ENCODE results near the gene NPAS2. TPM values are rescaled to one million over a fixed set of nuclear protein-coding genes. Genes with fewer than 3 reads are reported as not detected.

Gene NPAS2
- polyA plus RNA-seq, 1 donor = 10.6 TPM

DNA sequence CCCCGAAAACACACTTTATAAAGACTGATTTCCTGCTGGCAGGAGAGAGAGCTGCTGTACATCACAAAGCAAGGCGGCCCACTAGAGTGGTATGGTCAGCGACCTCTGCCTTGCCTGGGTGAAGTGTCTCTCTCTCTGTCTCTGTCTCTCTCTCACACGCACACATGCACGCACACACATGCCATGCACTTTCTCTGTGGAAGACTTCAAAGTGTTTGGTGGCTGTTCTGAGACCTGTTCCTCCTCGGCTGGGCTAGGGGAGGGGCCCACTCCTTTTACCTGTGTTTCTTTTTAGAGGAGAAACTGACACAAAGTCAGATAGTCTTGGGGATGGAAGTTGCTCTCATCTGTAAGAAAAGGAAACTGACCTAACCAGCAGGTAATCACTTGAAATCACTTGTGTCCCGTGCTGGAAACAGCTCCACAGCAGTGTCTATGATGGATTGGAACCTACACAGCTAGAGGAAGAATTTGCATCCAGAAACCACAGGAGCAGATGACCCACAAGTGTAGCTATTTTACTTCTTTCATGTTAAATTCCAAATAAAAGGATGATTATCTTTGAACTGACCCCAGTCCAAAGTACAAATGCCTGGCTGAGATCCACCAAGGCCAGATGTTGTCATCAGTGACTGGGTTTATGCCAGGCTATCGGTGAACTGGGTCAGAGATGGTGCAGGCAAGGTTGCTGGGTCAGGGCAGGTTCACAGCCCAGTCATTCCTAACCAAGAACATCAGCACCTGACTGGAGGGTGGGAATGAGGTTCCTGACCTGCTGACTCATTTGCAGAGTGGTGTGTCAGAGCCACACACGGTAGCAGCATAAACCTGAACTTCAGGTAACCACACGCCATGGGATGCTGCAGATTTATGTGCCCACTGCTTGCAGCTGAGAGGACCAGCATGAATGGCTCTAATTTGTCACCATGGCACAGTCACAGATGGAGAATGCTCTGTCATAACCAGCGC, 63.0 kb downstream of the NPAS2 start:
- no peak for DNase-seq (ENCODE audit: low read depth)

DNA sequence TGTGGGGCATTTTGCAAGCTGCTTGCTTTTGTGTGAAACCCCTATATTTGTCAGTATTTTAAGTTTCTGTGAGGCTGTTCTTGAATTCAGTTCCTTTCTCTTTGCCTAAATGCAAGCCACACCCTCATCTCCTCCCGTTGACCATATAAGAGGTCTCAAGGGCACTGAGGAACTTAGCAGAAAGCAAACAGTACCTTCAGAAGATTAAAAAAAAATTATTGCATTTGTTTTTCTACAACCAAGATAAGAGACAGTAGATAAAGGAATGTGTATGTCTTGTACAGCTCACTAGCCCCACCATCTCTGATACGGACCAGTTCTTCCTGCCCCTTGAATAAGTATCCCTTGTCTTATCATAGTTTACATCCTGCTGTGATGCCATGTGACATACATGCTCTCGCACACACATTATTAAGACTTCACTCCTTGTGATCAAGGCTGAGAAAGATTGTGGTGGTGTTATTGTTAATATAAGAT, 64.2 kb downstream of the NPAS2 start:
- no peak for DNase-seq (ENCODE audit: low read depth)

DNA sequence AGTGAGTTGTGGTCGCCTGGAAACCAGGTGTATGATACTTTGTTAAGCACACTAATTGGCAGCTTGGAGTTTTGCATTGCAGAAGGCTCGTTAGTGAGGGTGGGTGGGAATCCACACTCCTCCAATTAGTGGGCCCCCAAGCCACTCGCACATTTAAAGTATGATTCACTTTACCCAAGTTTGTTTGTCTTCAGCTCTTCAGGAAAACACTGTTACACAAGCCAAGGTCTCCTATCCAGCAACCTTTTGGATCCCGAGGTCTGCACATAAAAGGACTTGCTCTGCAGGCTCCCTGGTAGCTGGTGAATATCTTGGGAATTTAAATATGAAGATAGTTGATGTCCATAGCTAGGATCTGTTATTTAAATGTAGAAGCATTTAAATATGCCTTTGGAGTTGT, 66.1 kb downstream of the NPAS2 start:
- DNase-seq (ENCODE audit: low read depth) = no peak

DNA sequence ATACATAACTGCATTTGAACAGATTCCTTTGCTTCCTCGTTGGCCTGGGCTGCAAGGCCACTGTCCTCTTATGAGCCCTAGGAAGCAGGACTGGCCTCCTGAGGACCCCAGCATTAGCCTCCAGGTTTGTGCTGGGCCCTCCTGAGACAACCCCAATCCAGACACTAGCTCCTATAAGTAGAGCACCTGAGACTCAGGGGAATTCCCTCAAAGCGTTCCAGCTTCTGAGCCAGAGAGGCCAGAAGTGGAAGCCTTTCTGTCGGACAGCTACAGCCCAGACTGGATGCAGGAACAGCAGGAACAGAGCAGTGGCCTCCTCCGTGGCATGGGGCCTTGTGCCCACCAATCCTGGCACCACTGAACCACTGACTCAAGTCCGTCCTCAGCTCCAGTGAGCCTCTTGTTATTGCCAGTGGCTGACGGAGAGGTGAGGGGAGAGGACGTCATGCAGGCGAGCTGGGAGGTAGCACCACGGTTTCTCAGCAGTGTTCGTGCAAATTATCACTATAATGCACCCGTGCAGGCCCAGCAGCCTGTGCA, 67.2 kb downstream of the NPAS2 start:
- no peak for DNase-seq (ENCODE audit: low read depth)

DNA sequence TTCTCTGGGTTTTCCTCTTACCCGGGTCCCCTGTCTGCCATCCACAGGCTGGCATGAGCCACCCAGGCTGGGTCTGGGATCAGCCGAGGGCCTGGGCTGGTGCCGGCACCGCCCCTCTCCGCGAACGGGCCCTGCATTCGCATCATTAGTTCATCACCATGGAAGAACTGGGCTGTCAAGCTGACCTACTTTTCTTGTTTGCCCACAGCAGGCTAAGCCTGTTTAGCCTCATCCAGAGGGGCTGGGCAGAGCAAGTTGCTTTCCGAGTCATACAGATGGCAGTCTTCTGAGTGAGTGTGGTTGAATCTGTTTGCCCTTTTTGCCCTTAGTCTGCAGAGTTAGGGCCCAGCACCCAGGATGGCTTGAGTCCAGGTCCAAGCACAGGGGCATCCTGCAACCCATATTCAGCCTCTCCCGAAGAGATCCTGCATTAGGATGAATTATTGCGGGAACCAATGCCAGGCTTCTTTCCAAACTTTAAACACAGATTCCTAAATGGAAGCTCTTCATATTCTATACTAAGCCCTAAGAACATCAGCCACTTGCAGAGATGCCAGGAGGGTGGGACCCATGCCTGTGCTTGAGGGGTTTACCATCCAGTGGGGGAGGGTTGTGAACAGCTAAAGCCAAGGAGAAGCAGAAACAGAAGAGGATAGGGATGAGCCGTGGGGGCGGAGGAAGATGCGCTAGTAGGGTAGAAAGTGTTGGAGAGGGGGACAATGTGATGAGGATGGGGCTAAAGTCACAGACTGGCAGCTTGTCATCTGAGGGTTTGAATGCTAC, 68.0 kb downstream of the NPAS2 start:
- DNase-seq (ENCODE audit: low read depth) = no peak

DNA sequence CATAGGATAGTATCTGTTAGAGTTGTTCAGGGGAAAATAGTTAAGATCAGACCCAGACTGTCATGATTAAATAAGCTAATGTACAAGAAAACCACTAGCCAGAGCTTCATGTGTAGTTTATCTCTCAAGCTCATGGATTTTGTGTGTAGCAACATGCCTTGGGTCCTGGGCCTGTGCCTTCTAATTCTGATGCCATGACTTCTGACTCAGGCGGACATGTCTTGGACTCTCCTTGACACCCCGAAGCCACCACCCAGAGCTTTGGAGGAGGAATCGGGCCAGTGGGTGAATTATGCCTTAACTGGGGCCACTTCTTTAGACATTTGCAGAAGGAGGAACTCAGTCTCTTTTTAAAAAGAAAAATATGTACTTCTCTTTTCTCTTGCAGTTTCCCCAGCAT, 68.7 kb downstream of the NPAS2 start:
- DNase-seq (ENCODE audit: low read depth) = no peak

DNA sequence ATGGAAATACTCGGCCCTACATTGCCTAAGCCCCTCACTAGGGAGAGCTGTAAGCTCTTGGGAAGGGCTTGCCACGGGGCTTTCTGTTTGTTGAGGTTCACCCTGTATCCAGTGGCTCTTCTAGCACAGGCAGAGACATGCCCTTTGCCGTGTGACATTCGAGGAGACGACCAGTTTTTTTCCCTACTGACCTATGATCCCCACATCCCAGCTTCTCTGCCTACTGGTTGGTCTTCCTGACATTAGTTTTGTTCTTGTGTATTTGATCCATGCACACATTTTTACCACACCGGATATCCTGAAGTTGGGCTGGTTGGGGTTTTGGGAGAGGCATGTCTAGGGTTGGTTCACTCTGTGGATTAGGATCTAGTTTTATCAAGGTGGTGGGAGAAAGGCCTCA, 69.3 kb downstream of the NPAS2 start:
- no peak for DNase-seq (ENCODE audit: low read depth)

DNA sequence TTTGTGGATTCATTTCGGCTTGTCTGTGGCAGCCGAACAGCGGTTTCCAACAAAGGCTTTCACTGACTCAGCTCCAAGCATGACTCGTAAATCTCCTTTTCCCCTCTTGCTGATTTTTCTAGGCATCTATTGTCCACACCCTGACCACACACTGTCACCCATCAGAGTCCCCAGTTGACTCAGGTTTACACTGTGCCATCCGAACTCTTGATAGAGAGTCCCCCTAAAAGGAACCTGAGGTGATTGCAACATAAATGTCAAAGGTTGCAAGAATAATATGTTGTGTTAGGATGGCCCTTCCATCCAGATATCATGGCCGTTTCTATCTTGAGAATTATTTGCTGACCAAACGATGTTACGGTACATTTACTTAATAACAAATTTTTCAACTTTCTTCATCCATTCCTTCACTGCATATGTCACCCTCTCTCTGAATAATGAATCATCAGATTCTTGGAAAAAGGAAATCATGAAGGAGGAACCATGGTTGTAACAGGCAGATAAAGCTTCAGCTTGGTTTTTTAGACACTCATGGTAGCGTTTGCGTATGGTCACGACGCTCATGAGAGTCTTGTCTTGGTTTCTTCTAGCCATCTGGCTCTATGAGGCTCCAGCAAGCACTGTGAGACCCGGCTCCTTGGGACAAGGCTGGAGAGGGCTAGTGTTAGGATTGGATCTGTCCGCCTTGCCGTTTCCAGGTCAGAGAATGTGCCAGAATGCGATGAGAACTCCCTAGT, 72.1 kb downstream of the NPAS2 start:
- no peak for DNase-seq (ENCODE audit: low read depth)

DNA sequence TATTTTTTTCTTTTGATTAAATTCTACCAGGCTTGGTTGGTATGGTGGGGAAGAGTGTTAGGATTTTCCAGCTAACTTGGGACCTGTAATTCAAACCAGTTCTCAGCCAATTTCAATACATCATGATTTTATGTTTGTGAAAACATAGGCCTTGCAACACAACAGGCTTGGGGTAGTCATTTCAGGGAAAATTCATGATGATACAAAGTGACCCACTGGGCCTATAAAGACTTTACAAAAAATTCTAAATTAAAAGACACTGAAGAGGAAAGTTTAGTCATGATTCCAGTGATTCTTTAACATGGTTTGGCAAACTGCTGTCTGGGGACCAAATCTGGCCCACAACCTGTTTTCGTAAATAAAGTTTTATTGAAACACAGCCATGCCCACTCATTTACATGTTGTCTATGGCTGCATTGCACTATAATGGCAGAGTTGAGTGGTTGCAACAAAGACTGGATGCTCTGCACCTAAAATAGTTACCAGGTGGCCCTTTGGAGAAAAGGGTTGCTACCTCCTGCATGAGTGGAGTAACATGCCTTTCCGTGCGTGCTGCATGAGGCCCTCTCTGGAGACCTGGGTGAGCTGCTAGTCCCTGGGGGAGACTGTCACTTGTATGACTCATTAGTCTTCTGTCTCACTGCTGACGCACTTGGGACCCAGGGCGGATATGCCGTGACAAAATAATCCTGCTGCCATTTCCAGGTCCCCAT, 73.6 kb downstream of the NPAS2 start:
- no peak for DNase-seq (ENCODE audit: low read depth)

DNA sequence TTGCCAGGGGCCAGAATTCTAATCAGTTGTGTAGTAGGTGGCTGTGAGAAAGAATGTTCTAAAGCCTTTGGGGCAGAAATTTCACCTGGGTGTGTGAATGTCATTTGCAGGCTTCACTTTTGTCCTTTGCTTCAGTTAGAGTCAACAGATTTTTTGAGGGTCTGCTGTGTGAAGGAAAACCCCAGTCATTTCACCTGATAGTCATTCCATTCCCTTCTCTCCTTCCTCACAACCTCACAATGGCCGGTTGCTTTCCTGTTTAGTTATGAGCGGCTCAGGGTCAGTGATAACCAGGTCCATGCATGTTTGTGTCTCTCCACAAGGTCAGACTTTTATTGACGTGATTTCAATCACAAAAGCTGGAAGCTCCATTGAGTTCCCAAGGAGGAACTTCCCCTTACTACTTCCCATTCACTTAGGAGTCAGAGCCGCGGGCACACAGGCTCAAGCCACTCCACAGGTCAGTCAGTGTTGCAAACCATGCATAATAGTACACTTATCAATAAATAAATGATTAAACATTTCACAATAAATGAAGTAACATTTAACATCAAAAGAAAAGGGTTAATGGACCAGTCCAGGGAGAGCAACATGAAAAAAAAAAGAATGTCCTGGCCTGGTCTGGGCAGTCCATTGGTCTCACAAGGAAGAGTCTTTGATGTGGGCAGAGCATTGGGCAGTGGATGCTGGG, 74.3 kb downstream of the NPAS2 start:
- DNase-seq (ENCODE audit: low read depth) = no peak

DNA sequence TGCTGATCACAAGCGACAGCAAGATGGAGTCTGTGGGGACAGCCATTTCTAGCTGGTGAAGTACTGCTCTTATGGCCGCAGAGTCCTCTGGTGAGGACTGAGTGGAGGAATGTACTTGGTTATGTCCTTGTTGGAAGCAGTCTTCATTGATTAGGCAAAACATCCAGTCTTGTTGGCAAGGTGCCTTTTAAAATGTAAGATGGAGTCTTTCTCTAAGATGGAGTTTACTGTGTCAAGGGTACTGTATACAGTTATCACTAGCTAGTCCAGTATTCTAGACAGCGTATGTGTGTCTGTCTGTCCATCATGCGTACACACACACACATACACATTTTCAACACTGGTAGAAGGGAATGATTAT, 74.8 kb downstream of the NPAS2 start:
- DNase-seq (ENCODE audit: low read depth) = no peak

DNA sequence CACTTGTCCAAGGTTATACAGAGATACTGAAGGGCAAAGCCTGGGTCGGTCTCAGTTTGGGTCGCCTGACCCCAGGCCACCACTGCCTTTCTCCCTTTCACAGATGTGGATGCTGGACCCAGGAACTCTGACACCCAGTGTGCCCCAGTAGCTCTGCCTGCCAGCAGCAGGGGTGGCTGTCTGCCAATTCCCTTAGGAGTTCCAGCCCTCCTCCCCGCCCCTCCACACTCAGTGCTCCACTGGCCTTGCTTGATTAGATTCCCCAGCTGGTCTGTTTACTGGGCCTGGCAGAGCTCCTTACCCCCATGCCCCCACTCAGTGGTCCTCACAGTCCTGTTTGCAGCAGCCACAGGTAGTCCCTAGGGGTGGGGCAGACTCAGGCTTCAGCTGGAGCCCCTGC, 75.5 kb downstream of the NPAS2 start:
- no peak for DNase-seq (ENCODE audit: low read depth)

DNA sequence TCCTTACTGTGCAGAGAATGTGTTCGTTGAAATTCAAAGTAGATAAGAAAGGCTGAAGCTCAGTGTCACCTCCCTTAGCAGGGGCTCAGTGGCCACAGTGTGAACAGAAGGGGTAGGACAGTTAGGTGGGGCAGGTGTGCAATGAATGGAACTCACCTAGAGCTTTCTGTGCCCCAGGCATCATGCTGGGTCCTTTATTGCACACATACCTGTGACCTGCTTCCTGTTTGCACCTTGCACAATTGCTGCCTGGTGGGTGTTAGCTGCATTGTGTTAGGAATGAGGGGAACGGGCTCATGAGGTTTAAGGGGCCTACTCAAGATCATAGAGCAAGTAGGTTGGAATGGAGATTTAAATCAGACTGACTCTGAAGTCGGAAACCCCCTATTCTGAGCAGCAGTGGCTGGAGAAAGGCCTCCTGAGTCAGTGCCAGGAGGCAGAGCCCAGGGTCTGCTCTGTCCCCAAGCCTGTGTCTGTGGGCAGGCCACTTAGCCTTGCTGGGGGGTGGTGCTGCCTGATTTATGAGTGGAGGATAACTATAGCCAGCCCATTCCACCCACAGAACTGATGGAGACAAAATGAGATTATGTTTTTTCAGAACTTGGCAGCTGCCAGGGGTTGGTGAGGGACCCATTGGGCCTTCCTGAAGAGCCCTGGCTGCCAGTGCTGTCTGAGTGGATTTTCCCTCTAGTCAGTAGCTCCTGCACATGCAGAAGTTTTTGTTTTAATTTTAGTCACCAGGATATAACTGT, 76.2 kb downstream of the NPAS2 start:
- DNase-seq (ENCODE audit: low read depth) = no peak

DNA sequence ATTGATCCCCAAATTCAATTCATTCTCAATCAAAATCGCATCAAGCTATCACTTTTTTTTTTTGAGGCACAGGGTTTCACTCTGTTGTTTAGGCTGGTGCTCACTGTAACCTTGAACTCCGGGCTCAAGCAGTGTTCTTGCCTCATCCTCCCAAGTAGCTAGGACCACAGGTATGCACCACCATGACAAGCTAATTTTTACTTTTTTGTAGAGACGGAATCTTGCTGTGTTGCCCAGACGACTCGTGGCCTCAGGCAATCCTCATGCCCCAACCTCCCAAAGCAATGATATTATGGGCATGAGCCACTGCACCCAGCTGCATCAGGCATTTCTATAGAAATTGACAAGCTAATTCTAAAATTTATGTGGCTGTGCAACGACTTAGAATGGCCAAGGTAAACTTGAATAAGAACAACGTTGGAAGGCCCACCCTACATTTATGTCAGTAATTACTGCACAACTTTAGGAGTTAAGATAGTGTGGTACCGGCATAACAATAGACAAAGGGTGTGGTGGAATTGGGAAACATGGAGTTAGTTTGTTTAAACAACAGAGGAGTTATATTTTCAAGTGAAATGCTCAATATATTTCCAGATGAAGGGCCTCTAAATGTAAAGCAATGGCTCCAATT, 78.2 kb downstream of the NPAS2 start:
- no peak for DNase-seq (ENCODE audit: low read depth)

DNA sequence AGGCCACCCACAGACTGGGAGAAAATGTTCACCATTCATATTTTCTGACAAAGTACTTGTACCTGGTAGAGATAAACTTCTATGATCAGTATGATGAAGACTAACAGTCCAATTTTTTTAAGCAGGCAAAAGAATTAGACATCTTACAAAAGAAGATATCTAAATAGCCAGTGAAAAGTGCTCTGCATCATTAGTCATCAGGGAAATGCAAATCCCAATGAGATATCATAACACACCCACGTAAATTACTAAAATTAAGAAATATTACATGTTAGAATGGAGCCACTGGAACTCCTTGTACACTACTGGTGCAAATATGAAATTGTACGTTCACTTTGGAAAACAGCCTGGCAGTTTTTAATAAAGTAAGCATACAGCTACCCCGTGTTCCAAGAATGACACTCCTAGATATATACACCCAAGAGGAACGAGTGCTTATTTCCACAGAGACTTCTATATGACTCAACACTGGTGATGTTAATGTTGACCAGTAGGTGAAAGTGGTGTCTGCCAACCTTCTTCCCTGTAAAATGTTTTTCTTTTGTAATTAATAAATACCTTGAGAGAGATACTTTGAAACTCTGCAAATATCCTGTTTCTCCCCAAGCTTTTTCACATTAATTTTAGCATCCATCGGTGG, 80.3 kb downstream of the NPAS2 start:
- no peak for DNase-seq (ENCODE audit: low read depth)

DNA sequence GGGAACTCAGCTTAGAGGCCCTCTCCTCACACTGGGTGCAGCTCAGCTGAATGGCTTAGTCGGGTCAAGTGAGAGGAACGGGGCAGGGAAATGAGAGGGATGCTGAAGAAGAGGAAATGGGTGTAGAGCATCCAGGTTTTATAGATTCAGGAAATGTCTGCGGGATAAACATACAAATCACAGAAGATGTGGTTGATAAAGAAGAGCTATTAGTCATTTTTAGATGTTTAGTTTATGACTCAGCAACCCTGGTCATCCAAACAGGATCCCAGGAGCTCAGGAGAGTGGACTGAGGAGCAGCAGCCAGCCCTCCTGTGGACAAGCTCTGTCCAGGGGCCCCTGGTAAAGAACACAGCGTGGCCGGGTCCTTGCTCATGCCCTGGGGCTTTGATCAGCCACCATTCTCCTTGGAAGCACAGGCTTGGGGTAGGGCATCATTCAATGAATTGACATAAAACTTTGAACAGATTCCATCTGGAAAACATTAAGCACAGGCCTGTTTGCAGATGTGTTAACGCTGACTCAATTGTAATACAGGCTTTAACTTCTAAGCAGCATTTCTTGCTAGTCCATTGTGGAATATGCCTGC, 83.0 kb downstream of the NPAS2 start:
- peak; percentile 22 for DNase-seq (ENCODE audit: low read depth)

DNA sequence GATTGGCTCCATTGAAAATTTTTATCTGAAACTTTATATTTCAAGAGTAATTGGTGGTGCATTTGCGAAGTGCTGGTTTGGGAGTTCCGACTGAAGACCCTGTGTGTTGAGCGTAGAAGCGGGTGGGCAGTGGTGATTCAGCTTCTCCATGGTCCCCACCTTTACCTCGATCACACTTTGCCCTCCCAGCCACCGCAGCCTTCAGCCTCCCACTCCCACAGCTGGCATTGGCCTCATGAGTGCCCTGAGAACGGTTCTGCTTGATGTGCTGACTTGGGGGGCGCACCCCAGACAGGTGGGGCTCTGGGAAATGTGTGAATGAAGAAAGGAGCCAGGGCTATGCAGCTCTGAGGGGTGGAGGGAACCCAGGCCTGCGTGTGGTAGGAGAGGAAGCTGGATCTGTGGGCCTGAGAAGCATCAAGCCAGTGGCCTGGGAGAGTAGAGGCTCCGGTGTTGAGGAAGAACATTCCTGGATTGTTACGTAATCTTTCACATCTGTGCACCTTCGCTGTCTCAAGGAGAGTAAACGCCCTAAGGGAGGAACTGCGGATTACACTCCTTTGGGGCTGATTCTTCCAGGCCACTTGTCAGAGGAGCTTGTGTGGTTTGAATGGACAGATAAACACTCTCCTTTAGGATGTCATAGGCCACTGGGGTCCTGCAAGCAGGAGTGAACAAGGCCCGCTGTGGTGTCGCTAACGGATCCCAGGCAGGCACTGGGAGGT, 83.8 kb downstream of the NPAS2 start:
- no peak for DNase-seq (ENCODE audit: low read depth)

All from forelimb muscle (tissue), 1 donor.